H9 (cell line): Measurements from ENCODE around the gene FXR1. TPM values are rescaled to one million over a fixed set of nuclear protein-coding genes. Genes with fewer than 3 reads are reported as not detected.
A peak's percentile ranks its signal among the peaks of the same experiment; 100 is the strongest.

Experiments
- DNase-seq: peaks from one replicate; pipeline ENCODE4 v3.0.0-alpha.2; 2017
- H2AFZ ChIP-seq: one replicate; pipeline ENCODE4 v1.6.1; 2013; ENCODE audit warnings: mild to moderate bottlenecking, low read length, control low read depth, moderate library complexity
- H2AK5ac ChIP-seq: 2 replicates; pipeline ENCODE4 v1.6.1; 2013; ENCODE audit warnings: low read length, control low read depth, mixed read lengths; ENCODE audit not compliant: insufficient read length
- H2BK120ac ChIP-seq: one replicate; pipeline ENCODE4 v1.6.1; 2013; ENCODE audit warnings: low read depth, mild to moderate bottlenecking, low read length, control low read depth, inconsistent platforms; ENCODE audit not compliant: poor library complexity, severe bottlenecking
- H2BK12ac ChIP-seq: 2 replicates; pipeline ENCODE4 v1.6.1; 2013; ENCODE audit warnings: low read length, control low read depth, mixed read lengths, low read depth; ENCODE audit not compliant: insufficient read length
- H2BK15ac ChIP-seq: 2 replicates; pipeline ENCODE4 v1.6.1; 2013; ENCODE audit warnings: low read depth, low read length, control low read depth
- H2BK20ac ChIP-seq: one replicate; pipeline ENCODE4 v1.6.1; 2013; ENCODE audit warnings: low read depth, mild to moderate bottlenecking, low read length, control low read depth, inconsistent platforms; ENCODE audit not compliant: poor library complexity, severe bottlenecking
- H2BK5ac ChIP-seq: 2 replicates; pipeline ENCODE4 v1.6.1; 2013; ENCODE audit warnings: low read length, control low read depth, mixed read lengths; ENCODE audit not compliant: insufficient read length
- H3K14ac ChIP-seq: 2 replicates; pipeline ENCODE4 v1.6.1; 2013; ENCODE audit warnings: low read length, control low read depth; ENCODE audit not compliant: insufficient read depth
- H3K18ac ChIP-seq: 2 replicates; pipeline ENCODE4 v1.6.1; 2013; ENCODE audit warnings: low read depth, mild to moderate bottlenecking, mixed read lengths, low read length, control low read depth; ENCODE audit not compliant: insufficient read length
- H3K23ac ChIP-seq: 2 replicates; pipeline ENCODE4 v1.6.1; 2013; ENCODE audit warnings: low read length, control low read depth, mixed read lengths, low read depth; ENCODE audit not compliant: insufficient read length
- H3K23me2 ChIP-seq: 2 replicates; pipeline ENCODE4 v1.6.1; 2013; ENCODE audit warnings: low read depth, mild to moderate bottlenecking, mixed read lengths, low read length, control low read depth; ENCODE audit not compliant: insufficient read length, poor library complexity, severe bottlenecking
- H3K27ac ChIP-seq: 2 replicates; pipeline ENCODE4 v1.5.1; 2013; ENCODE audit warnings: low read length, control low read depth, mixed read lengths, low read depth; ENCODE audit not compliant: insufficient read length
- H3K27me3 ChIP-seq: 2 replicates; pipeline ENCODE4 v1.6.1; 2013; ENCODE audit warnings: low read length, control low read depth, inconsistent platforms; ENCODE audit not compliant: insufficient read depth
- H3K4ac ChIP-seq: 2 replicates; pipeline ENCODE4 v1.6.1; 2013; ENCODE audit warnings: low read depth, mild to moderate bottlenecking, control low read depth, inconsistent platforms, low read length, moderate library complexity
- H3K4me1 ChIP-seq: 2 replicates; pipeline ENCODE4 v1.6.1; 2013; ENCODE audit warnings: low read length, control low read depth, inconsistent platforms; ENCODE audit not compliant: insufficient read depth
- H3K4me2 ChIP-seq: 2 replicates; pipeline ENCODE4 v1.6.1; 2013; ENCODE audit warnings: low read length, control low read depth, mixed read lengths; ENCODE audit not compliant: insufficient read length, insufficient read depth
- H3K56ac ChIP-seq: 2 replicates; pipeline ENCODE4 v1.6.1; 2013; ENCODE audit warnings: low read depth, mild to moderate bottlenecking, mixed read lengths, low read length, control low read depth; ENCODE audit not compliant: insufficient read length
- H3K79me1 ChIP-seq: 2 replicates; pipeline ENCODE4 v1.6.1; 2013; ENCODE audit warnings: low read depth, mild to moderate bottlenecking, moderate library complexity, low read length, control low read depth, inconsistent platforms; ENCODE audit not compliant: insufficient read depth, poor library complexity, severe bottlenecking
- H3K79me2 ChIP-seq: 2 replicates; pipeline ENCODE4 v1.6.1; 2013; ENCODE audit warnings: low read length, control low read depth, inconsistent platforms; ENCODE audit not compliant: insufficient read depth
- H3K9ac ChIP-seq: 2 replicates; pipeline ENCODE4 v1.6.1; 2013; ENCODE audit warnings: low read length, control low read depth, mixed read lengths; ENCODE audit not compliant: insufficient read length; ENCODE audit errors: extremely low read depth
- H3K9me3 ChIP-seq: one replicate; pipeline ENCODE4 v1.6.1; 2013; ENCODE audit warnings: low read depth, low read length, inconsistent platforms; ENCODE audit not compliant: control insufficient read depth
- H3T11ph ChIP-seq: one replicate; pipeline ENCODE4 v1.6.1; 2013; ENCODE audit warnings: mild to moderate bottlenecking, low read length, control low read depth, inconsistent platforms
- H4K20me1 ChIP-seq: one replicate; pipeline ENCODE4 v1.6.1; 2013; ENCODE audit not compliant: control insufficient read depth, insufficient read length, insufficient read depth
- H4K5ac ChIP-seq: 2 replicates; pipeline ENCODE4 v1.6.1; 2013; ENCODE audit warnings: low read depth, mild to moderate bottlenecking, mixed read lengths, low read length, control low read depth; ENCODE audit not compliant: insufficient read length
- H4K8ac ChIP-seq: replicated peaks from 2 replicates; pipeline ENCODE4 v1.6.1; 2013; ENCODE audit warnings: low read length, control low read depth, mixed read lengths, low read depth; ENCODE audit not compliant: insufficient read length
- H4K91ac ChIP-seq: 2 replicates; pipeline ENCODE4 v1.6.1; 2013; ENCODE audit warnings: low read depth, mild to moderate bottlenecking, moderate library complexity, mixed read lengths, low read length, control low read depth; ENCODE audit not compliant: insufficient read length
- H3K27ac Mint-ChIP-seq, 3 experiments: 2 replicates in 2 of 3; 3 replicates in 1 of 3; pipeline ENCODE4 v1.8.0; 2020 to 2021; ENCODE audit warnings: mixed read lengths in 3 of 3, mild to moderate bottlenecking in 1 of 3, moderate library complexity in 1 of 3
- H3K27me3 Mint-ChIP-seq: 2 replicates; pipeline ENCODE4 v1.8.0; 2021; ENCODE audit warnings: low read depth, mild to moderate bottlenecking, moderate library complexity, mixed read lengths
- H3K36me3 Mint-ChIP-seq, 3 experiments: 2 replicates in 2 of 3; 3 replicates in 1 of 3; pipeline ENCODE4 v1.8.0; 2020 to 2021; ENCODE audit warnings: low read depth in 3 of 3, mixed read lengths in 3 of 3; ENCODE audit not compliant: insufficient read depth in 1 of 3
- H3K4me1 Mint-ChIP-seq, 2 experiments: 2 replicates each; pipeline ENCODE4 v1.8.0; 2020; ENCODE audit warnings: mixed read lengths in 2 of 2
- H3K4me3 Mint-ChIP-seq, 2 experiments: 2 replicates in 1 of 2; 3 replicates in 1 of 2; pipeline ENCODE4 v1.8.0; 2020 to 2021; ENCODE audit warnings: mild to moderate bottlenecking in 2 of 2, mixed read lengths in 2 of 2, moderate library complexity in 1 of 2
- H3K9me3 Mint-ChIP-seq, 2 experiments: 2 replicates in 1 of 2; 3 replicates in 1 of 2; pipeline ENCODE4 v1.8.0; 2020; ENCODE audit warnings: mild to moderate bottlenecking in 2 of 2, mixed read lengths in 2 of 2, moderate library complexity in 1 of 2
- WGBS: extraction: QIAGEN DNeasy Blood & Tissue Kit; methylation state at CpG from one replicate; pipeline ENCODE4 v1.1.7; 2013; ENCODE audit warnings: missing lambda C conversion rate, low lambda C conversion rate, mixed read lengths; ENCODE audit not compliant: insufficient read length; ENCODE audit errors: extremely low coverage; 5-methylcytosine and 5-hydroxymethylcytosine counted together
- total RNA-seq: library from RNA; stranded (reverse); gene quantifications from 2 replicates; pipeline ENCODE4 v1.2.1, GENCODE V29; 2021
- TF ChIP-seq, protein P1 (sequence below): fragments of 200-600 bp; sonication (generic); conservative IDR thresholded peaks from 3 replicates; pipeline ENCODE4 v1.8.0; 2021; ENCODE audit warnings: antibody characterized with exemption, mild to moderate bottlenecking

The FXR1 gene
- total RNA-seq, 1 experiment from 2014 or later = 240 TPM

DNA sequence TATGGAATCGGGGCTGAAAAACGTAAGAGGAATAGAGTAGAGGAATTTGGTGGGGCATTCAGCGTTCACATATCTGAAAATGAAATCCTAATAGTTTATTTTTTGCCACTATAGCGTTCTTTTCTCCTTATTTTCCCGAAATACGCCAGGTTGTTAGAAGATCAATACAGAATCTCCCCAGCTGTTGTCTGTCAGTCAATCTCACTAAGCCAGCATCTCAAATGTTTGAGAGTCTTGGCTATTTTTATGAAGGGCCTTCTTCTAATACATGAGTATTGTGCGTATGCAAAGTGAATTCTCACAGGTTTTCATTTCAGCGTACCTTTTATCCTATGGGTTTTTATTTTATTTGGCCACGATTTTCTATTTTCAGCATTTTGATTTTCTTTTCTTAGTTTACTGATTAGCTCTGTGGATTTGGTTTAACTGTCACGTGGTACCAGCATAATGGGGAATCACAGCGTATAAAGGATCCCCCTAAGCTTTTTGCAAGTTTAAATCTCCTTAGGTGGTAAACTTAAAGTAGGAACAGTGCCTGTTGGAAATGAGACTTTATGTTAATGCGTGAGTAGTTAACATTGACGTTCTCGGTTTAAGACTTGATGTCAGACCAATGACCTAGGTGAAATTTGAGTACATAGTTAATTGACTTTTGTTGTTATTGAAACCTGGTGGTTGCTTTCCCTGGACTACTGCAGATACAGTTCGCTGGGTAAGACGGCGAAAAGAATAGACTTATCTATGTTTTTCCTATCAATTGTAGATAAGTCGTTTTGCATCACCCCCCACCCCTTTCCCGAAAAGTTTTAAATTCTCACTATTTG, 1.3 kb downstream of the FXR1 start:
- no peak overlapping the region for H2BK20ac ChIP-seq
- H2AFZ ChIP-seq = no peak overlapping the region
- Mint-ChIP-seq H3K4me3 (peak overlapping the region; percentile 98), H3K9me3 (no peaks in the 10 kb centered on the region; a peak in 2 of 5 replicates), H3K27ac (peak overlapping the region; percentile 96 to 99 (median 99)), H3K27me3 (no peaks in the 10 kb centered on the region; the same call in 1 of the 2 replicates), H3K36me3 (peaks cover 27 to 39% (median 35%) of the 10 kb centered on the region in 3 experiments), H3K4me1 (peaks cover 32 to 38% of the 10 kb centered on the region in 2 experiments)
- no peak overlapping the region for H4K8ac ChIP-seq
- no peak overlapping the region for H2BK15ac ChIP-seq
- peaks cover 54% of the 10 kb centered on the region for H3K79me2 ChIP-seq
- no peak overlapping the region for H2BK5ac ChIP-seq
- peak overlapping the region; percentile 97 for H3K4me2 ChIP-seq
- H4K91ac ChIP-seq = no peak overlapping the region
- no peaks in the 10 kb centered on the region for H3K27me3 ChIP-seq
- no peak overlapping the region; the same call in 1 of the 2 replicates for H3K14ac ChIP-seq
- no peak overlapping the region for H2BK12ac ChIP-seq
- no peaks in the 10 kb centered on the region for H3K9me3 ChIP-seq
- H3K79me1 ChIP-seq = no peaks in the 10 kb centered on the region
- H3K4ac ChIP-seq = no peak overlapping the region
- H4K5ac ChIP-seq = no peak overlapping the region
- WGBS = no CpG with 5 or more reads among the region's 19 CpGs
- no peak overlapping the region for H2AK5ac ChIP-seq
- H3K4me1 ChIP-seq = peaks cover 3% of the 10 kb centered on the region; the same call in 1 of the 2 replicates
- no peaks in the 10 kb centered on the region for H4K20me1 ChIP-seq
- H3T11ph ChIP-seq = no peak overlapping the region
- H3K56ac ChIP-seq = no peak overlapping the region
- DNase-seq = no peak
- H3K23me2 ChIP-seq = peaks cover 9% of the 10 kb centered on the region
- no peak overlapping the region for H3K23ac ChIP-seq
- TF ChIP-seq, protein P1, sequence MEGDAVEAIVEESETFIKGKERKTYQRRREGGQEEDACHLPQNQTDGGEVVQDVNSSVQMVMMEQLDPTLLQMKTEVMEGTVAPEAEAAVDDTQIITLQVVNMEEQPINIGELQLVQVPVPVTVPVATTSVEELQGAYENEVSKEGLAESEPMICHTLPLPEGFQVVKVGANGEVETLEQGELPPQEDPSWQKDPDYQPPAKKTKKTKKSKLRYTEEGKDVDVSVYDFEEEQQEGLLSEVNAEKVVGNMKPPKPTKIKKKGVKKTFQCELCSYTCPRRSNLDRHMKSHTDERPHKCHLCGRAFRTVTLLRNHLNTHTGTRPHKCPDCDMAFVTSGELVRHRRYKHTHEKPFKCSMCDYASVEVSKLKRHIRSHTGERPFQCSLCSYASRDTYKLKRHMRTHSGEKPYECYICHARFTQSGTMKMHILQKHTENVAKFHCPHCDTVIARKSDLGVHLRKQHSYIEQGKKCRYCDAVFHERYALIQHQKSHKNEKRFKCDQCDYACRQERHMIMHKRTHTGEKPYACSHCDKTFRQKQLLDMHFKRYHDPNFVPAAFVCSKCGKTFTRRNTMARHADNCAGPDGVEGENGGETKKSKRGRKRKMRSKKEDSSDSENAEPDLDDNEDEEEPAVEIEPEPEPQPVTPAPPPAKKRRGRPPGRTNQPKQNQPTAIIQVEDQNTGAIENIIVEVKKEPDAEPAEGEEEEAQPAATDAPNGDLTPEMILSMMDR = no peak
- H3K18ac ChIP-seq = no peak overlapping the region
- H3K9ac ChIP-seq = peak overlapping the region; percentile 99
- H3K27ac ChIP-seq = no peak overlapping the region
- H2BK120ac ChIP-seq = no peak overlapping the region
